Muscle layer of duodenum (tissue), 2 donors: ENCODE data around the gene MAGEA9B.
"Not testable (repeated sequence)": the region's sequence is repeated elsewhere in the genome, so short reads cannot be mapped to it uniquely, and the experiment has no call there.

Experiments
- H3K27ac ChIP-seq: one replicate; pipeline ENCODE4 v1.7.0; 2013; ENCODE audit warnings: mild to moderate bottlenecking, low read length
- H3K27me3 ChIP-seq: one replicate; pipeline ENCODE4 v1.7.0; 2013; ENCODE audit warnings: low read depth, mild to moderate bottlenecking, control low read depth, low read length
- H3K36me3 ChIP-seq, 2 donors: one replicate each; pipeline ENCODE4 v1.7.0; 2013; ENCODE audit warnings: low read length in 2 of 2, control low read depth in 1 of 2, mild to moderate bottlenecking in 1 of 2; ENCODE audit not compliant: insufficient read depth in 2 of 2, control insufficient read depth in 1 of 2
- H3K4me1 ChIP-seq, 2 donors: one replicate each; pipeline ENCODE4 v1.7.0; 2013; ENCODE audit warnings: low read length in 2 of 2, mild to moderate bottlenecking in 2 of 2, control low read depth in 1 of 2, moderate library complexity in 1 of 2; ENCODE audit not compliant: insufficient read depth in 2 of 2, control insufficient read depth in 1 of 2
- H3K4me3 ChIP-seq, 2 donors: one replicate each; pipeline ENCODE4 v1.7.0; 2013; ENCODE audit warnings: low read length in 2 of 2, low read depth in 1 of 2, mild to moderate bottlenecking in 1 of 2
- H3K9me3 ChIP-seq, 2 donors: one replicate each; pipeline ENCODE4 v1.7.0; 2013; ENCODE audit warnings: low read length in 2 of 2, control low read depth in 1 of 2, mild to moderate bottlenecking in 1 of 2; ENCODE audit not compliant: control insufficient read depth in 1 of 2
- donor health status: healthy.

MAGEA9B gene

DNA sequence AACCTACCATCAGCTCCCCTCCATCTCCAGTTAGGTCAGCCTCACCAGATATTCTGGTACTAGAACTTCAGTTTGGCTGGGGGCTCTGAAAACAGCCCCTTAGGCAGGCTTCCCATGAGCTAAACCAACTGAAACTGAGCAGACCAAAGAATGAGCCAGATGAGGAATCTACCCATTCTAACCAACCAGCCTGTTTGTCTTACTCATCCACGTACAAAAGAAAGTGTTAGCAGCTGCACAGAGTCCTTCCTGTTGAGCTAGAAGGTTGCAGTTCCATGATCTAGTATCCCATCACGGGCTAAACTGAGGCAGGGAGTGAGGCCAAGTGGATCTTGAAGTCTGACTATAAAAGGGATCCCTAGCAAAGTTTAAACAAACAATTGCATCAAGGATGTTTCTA, 17.5 kb downstream of the MAGEA9B start:
- H3K9me3 ChIP-seq: no peaks in the 10 kb centered on the region
- no peak overlapping the region for H3K4me3 ChIP-seq
- no peaks in the 10 kb centered on the region for H3K4me1 ChIP-seq
- no peak overlapping the region for H3K27ac ChIP-seq
- no peaks in the 10 kb centered on the region for H3K36me3 ChIP-seq
- H3K27me3 ChIP-seq: no peaks in the 10 kb centered on the region

DNA sequence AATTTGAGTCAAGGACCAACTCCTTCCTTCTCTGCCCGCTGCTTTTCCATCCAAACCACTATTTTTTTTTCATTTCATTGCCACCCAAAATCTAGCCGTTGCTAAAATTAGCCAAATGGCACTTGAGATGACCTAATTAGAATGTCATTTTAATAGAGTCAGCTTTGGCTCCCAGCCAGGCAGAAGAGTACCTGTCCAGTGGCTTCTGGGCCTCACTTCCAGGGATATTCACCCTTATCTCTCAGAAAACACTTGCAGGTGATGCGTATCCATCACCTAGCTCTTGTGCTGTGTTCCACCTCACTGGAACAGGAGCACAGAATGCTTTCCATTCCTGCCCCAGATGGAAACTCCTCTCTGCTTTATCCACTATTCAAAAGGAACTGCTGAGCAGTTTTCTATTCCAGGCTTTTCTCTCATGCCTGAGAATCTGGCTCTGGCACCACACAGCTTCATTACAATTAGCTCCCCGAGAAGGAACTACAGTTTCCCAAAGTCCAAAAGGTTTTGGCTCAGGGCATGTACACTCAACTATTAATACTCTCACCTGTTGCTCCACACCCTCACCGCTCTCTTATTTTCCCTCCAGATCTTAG, 18.5 kb downstream of the MAGEA9B start:
- H3K27ac ChIP-seq: no peak overlapping the region
- no peaks in the 10 kb centered on the region for H3K27me3 ChIP-seq

DNA sequence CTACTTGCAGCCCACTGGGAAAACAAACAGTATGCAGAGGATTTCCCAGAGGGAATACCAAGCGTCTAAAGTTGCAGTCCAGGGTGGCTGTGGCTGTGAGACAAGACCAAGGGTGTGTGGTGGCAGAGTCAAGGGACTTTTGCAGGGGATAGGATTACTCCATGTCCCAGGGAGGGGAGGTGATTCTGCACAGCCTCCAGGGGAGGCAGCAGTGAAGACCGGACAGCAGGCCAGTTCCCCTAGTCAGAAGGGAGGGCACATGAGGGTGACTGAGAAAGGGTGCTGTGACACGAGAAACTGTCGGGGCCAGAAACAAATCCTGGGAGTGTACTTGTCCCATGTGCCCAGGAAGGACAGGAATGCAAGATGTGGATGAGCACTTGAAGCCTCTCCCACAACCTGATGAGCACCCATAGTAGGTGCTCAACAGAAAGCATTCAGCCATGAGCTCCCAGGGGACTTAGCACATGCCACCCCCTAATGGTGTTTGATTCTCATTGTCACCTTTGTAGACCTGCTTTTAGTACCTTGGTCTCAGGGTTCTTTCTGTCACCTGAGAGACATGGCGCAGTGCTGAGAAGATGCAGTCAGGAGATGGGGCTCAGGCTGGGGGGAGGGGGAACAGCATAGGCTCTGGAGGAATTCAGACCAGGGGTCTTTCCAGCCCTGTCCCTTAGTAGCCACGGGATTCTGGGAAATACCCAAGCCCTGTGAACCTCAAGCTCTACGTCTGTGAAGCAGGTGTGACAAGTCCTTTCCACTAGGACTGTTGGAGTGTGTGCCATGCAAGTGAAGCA, 19.4 kb downstream of the MAGEA9B start:
- Histone ChIP-seq H3K4me3 (no peak overlapping the region), H3K36me3 (no peaks in the 10 kb centered on the region), H3K27ac (no peak overlapping the region), H3K27me3 (no peaks in the 10 kb centered on the region), H3K9me3 (no peaks in the 10 kb centered on the region), H3K4me1 (no peaks in the 10 kb centered on the region)

More for the DNA sequence above, 18.5 kb downstream of the MAGEA9B start:
- Histone ChIP-seq H3K4me3 (no peak overlapping the region), H3K4me1 (no peaks in the 10 kb centered on the region), H3K36me3 (no peaks in the 10 kb centered on the region), H3K9me3 (no peaks in the 10 kb centered on the region)

DNA sequence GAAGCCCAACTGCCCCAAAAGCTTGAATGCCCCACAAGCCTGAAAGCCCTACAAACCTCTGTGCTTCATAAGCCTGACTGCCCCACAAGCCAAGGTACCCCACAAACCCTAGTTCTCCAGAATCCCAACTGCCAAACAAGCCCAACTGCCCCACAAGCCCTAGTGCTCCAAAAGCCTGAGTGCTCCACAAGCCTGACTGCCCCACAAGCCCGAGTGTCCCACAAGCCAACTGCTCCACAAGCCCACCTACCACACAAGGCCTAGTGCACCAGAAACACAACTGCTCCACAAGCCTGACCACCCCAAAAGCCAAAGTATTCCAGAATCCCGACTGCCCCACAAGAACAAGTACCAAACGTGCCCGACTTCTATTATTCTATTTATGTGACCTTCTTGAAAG, 23.9 kb downstream of the MAGEA9B start:
- H3K27ac ChIP-seq: no peak overlapping the region

DNA sequence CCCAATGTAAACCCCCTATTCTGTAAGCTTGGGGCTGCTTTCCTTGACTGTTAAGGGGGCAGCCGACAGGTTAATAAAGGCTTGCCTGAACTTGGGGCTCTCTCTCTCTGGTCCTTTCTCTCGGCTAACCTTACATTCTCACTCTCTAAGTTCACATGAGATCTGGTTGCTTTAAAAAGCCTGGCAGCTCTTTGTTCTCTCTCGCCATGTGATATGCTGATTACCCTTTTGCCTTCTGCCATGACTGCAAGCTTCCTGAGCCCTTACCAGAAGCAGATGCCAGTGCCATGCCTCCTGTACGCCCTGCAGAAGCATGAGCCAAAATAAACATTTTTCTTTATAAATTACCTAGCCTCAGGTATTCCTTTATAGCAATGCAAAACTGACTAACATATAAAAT, 32.0 kb downstream of the MAGEA9B start:
- not testable (repeated sequence) for H3K27me3 ChIP-seq, H3K9me3 ChIP-seq, H3K36me3 ChIP-seq, H3K4me1 ChIP-seq, H3K27ac ChIP-seq, H3K4me3 ChIP-seq

More for the DNA sequence above, 23.9 kb downstream of the MAGEA9B start:
- Histone ChIP-seq H3K27me3 (no peaks in the 10 kb centered on the region), H3K4me1 (no peaks in the 10 kb centered on the region), H3K36me3 (no peaks in the 10 kb centered on the region), H3K4me3 (no peak overlapping the region), H3K9me3 (no peaks in the 10 kb centered on the region)

DNA sequence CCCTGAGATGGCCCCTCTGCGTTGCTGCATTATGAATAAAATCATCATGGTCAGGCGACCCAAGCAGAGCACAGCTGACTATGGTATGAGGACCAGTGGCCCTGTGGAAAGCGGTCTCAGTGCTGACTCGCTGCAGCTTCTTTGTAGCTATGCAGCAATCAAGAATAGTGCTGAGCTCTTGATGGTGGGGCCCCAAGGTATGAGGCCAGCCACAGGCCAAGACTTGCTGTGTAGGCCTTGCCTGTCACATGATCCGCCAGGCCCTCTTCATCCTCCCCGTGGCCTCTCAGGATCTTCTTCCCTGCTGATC, 35.4 kb downstream of the MAGEA9B start:
- not testable (repeated sequence) for H3K4me1 ChIP-seq, H3K36me3 ChIP-seq, H3K9me3 ChIP-seq, H3K27ac ChIP-seq, H3K4me3 ChIP-seq, H3K27me3 ChIP-seq

DNA sequence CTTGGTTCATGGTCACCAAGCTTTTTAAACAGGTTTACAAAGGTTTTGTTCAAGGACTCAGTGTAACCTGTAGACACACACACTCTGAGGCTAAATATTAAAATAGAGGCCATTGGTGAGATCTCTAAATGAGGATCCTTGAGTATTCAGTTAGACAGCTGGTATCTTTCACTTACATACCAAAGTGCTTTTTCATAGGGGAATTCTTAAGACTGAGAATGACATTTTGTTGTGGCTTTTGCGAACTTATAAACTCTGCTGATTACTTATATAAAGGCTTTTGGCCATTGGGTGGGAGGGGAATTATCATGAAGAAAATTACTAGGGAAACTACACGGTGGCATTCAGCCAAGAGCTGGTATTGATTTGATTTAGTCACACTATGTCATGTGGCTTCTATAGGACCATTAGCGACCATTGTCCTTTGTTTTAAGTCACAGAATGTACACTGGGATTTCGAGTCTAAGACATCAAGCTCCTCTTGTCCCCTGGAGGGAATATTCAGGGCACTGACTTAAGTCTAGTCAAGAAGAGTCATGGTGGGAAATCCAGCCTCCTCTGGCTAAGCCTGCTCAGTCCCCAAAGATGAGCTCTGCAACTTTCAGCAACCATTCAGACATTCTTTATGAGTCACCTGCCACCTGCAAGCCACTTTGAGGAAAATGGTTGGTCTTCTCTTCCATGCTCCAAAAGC, 35.9 kb downstream of the MAGEA9B start:
- H3K4me1 ChIP-seq, H3K36me3 ChIP-seq, H3K27me3 ChIP-seq, H3K27ac ChIP-seq, H3K4me3 ChIP-seq, H3K9me3 ChIP-seq: not testable (repeated sequence)

DNA sequence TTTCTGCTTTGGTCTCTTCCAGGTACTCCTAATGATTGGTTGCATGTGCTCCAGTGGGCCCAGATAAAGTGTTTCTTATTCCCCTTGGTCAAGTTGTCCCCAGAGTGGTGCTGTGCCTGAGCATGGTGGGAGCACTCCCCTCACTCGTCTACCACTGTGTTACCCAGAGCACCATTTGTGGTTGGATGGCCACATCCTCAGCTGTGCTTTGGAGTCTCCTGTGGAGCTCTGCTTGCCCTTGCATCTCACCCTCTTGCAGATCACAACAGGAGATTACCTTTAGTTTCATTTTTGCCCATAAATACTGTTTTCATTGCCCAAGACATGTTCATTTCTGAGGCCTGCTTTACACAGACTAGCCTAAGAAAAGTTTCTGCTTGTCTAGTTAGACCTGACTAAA, 36.8 kb downstream of the MAGEA9B start:
- not testable (repeated sequence) for H3K27ac ChIP-seq, H3K4me1 ChIP-seq, H3K4me3 ChIP-seq, H3K36me3 ChIP-seq, H3K9me3 ChIP-seq, H3K27me3 ChIP-seq

DNA sequence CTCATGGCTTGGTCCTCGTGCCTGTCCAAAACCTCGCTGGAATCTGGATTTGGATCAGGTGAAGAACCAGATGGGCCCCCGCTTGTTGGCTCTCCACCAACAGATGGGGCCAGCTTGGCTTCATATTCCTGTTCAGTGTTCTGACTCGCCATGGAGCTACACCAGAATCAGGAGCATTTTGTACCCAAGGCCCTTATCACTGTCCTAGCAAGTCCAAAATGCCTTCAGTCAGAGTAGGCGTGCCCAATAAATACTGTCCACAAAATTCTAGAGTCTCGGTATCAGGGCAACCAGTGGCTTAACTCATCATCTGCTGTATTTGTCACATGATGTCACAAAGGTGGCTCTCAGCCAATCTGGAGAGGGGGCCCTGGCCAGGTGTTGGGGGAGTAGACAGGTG, 37.6 kb downstream of the MAGEA9B start, which contains the start of gene HSFX3:
TSS of gene HSFX3 (minus strand) at position 224 of the 400 bp plus-strand sequence. CDS start at position 152, 72 bp downstream.
- not testable (repeated sequence) for H3K27me3 ChIP-seq, H3K9me3 ChIP-seq, H3K36me3 ChIP-seq, H3K27ac ChIP-seq, H3K4me1 ChIP-seq, H3K4me3 ChIP-seq

DNA sequence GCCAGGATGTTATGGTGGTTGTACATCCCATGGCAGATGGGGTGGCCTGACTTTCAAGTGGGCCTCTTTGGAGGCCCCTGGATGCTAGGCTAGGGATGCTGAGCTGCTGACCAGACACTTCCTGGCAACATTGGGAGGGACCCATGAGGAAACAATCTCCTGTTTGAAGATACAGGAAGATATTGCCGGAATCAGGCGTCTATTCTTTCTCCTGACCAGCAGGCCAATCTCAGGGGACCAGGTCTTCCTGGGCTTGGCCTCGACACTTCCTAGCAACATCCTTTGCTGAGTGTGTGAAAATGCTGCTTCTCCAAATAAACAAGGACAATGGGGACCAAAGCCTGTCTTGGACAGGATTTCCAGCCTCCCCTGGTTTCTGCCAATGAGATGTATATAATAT, 39.5 kb downstream of the MAGEA9B start:
- not testable (repeated sequence) for H3K27me3 ChIP-seq, H3K4me3 ChIP-seq, H3K36me3 ChIP-seq, H3K9me3 ChIP-seq, H3K27ac ChIP-seq, H3K4me1 ChIP-seq

DNA sequence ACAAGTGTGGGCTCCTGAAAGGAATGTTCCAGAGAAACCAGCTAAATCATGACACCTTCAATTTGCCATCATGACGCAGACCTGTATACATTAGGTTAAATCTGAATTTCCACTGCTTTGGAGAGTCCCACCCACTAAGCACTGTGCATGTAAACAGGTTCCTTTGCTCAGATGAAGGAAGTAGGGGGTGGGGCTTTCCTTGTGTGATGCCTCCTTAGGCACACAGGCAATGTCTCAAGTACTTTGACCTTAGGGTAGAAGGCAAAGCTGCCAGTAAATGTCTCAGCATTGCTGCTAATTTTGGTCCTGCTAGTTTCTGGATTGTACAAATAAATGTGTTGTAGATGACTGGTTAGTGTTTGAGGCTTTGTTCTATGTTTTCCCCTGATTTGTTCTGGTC, 40.3 kb downstream of the MAGEA9B start:
- H3K36me3 ChIP-seq, H3K9me3 ChIP-seq, H3K4me1 ChIP-seq, H3K27me3 ChIP-seq, H3K27ac ChIP-seq, H3K4me3 ChIP-seq: not testable (repeated sequence)
